K562 treated with DMSO at 1 percent for 48 hours (cell line): ENCODE measurements around the gene ROCK1. TPM values are rescaled to one million over a fixed set of nuclear protein-coding genes. Genes with fewer than 3 reads are reported as not detected.

ENCODE experiments used
- total RNA-seq: library from RNA; unstranded; fragments of 300-600 nt; gene quantifications from 2 replicates; pipeline ENCODE4 v1.2.3, GENCODE V29; 2022; ENCODE audit warnings: low replicate concordance; ENCODE audit errors: extremely low read depth

ROCK1 gene
- not detected in 2 replicates for total RNA-seq

GRCh38 chr18:21111346-21112139, at the start of gene ROCK1:
Gene ROCK1, minus strand, starts transcription at chr18:21111813. Its CDS starts 903 bp downstream, at chr18:21110910.

Other genes with a start within 250 kb of the ROCK1 start
- gene GREB1L, start 130.4 kb upstream of the ROCK1 start, total RNA-seq: not detected in 2 replicates